Endothelial cell of umbilical vein (primary cell): ENCODE measurements around the gene RECQL. TPM values are rescaled to one million over a fixed set of nuclear protein-coding genes. Genes with fewer than 3 reads are reported as not detected.

Experiments used
- BruUV-seq: library from RNA; stranded (reverse); fragments of 400-500 nt; replicated peaks from 2 replicates; lab custom pipeline; 2021; lab: Mats Ljungman, UMichigan
- CTCF ChIA-PET: fragments of 300-600, 350-600 bp; sonication (Branson Sonifier 250); formaldehyde crosslinking; loops from one replicate; lab custom pipeline; 2021; ENCODE audit warnings: antibody characterized with exemption, inconsistent platforms; lab: Charles Lee
- POLR2A ChIA-PET: fragments of 300-600, 350-600 bp; sonication (Branson Sonifier 250); formaldehyde crosslinking; loops from one replicate; lab custom pipeline; 2021; ENCODE audit warnings: antibody characterized with exemption, inconsistent platforms; lab: Charles Lee
- DNase-seq: peaks from one replicate; pipeline ENCODE4 v3.0.0-alpha.2; 2011; ENCODE audit warnings: low read depth, low spot score
- FAIRE-seq: peaks from 2 replicates; lab custom pipeline; 2011; peaks lifted over from hg19 to GRCh38; lab: Jason Lieb, UNC
- H2AFZ ChIP-seq: 2 replicates; pipeline ENCODE4 v1.6.0; 2012; ENCODE audit warnings: low read depth, low read length, control low read depth, inconsistent platforms
- H3K27ac ChIP-seq: 2 replicates; pipeline ENCODE4 v1.5.1; 2011; ENCODE audit warnings: low read depth, mild to moderate bottlenecking, control low read depth, low read length, moderate library complexity; ENCODE audit not compliant: insufficient read depth
- H3K27me3 ChIP-seq, 2 experiments: 2 replicates each; pipeline versions ENCODE4 v1.6.0 to v1.6.1; 2011; ENCODE audit warnings: low read length in 2 of 2, mixed read lengths in 1 of 2; ENCODE audit not compliant: control insufficient read depth in 2 of 2, insufficient read depth in 2 of 2
- H3K36me3 ChIP-seq, 2 experiments: 2 replicates in 1 of 2; 3 replicates in 1 of 2; pipeline ENCODE4 v1.5.1; 2011; ENCODE audit warnings: low read length in 2 of 2, mild to moderate bottlenecking in 1 of 2, moderate library complexity in 1 of 2; ENCODE audit not compliant: control insufficient read depth in 2 of 2, insufficient read depth in 2 of 2; ENCODE audit errors: extremely low read depth in 1 of 2
- H3K4me1 ChIP-seq: 3 replicates; pipeline ENCODE4 v1.5.1; 2011; ENCODE audit warnings: mild to moderate bottlenecking, low read length; ENCODE audit not compliant: control insufficient read depth, insufficient read depth; ENCODE audit errors: extremely low read depth
- H3K4me2 ChIP-seq: 2 replicates; pipeline ENCODE4 v1.6.1; 2011; ENCODE audit warnings: low read length, control low read depth, mixed read lengths; ENCODE audit not compliant: insufficient read depth
- H3K4me3 ChIP-seq, 3 experiments: fragments of 200-600 bp in 1 of 3; sonication (generic), shearing (Covaris generic) in 1 of 3; replicated peaks in 1 of 3; 2 replicates each; pipeline ENCODE4 v1.5.1; 2011 to 2016; ENCODE audit warnings: control low read depth in 3 of 3, low read length in 3 of 3, mild to moderate bottlenecking in 2 of 3, inconsistent platforms in 1 of 3, low read depth in 1 of 3, moderate library complexity in 1 of 3; ENCODE audit not compliant: insufficient read depth in 1 of 3
- H3K79me2 ChIP-seq: 2 replicates; pipeline ENCODE4 v1.6.0; 2012; ENCODE audit warnings: low read length, inconsistent platforms; ENCODE audit not compliant: control insufficient read depth, insufficient read depth
- H3K9ac ChIP-seq: replicated peaks from 2 replicates; pipeline ENCODE3; 2011; ENCODE audit warnings: low read length, control low read depth; ENCODE audit not compliant: insufficient read depth; ENCODE audit errors: extremely low read depth
- H3K9me1 ChIP-seq: replicated peaks from 3 replicates; pipeline ENCODE4 v1.6.0; 2011; ENCODE audit warnings: mild to moderate bottlenecking, low read length; ENCODE audit not compliant: control insufficient read depth, insufficient read depth; ENCODE audit errors: extremely low read depth
- H3K9me3 ChIP-seq: replicated peaks from 2 replicates; pipeline ENCODE4 v1.5.1; 2012; ENCODE audit warnings: low read length, inconsistent platforms; ENCODE audit not compliant: control insufficient read depth, insufficient read depth
- H4K20me1 ChIP-seq: replicated peaks from 2 replicates; pipeline ENCODE3; 2011; ENCODE audit warnings: mild to moderate bottlenecking, low read length; ENCODE audit not compliant: control insufficient read depth, insufficient read depth; ENCODE audit errors: extremely low read depth
- CTCF ChIP-seq, 2 donors: IDR thresholded peaks; 1 replicate in 1 of 2; 2 replicates in 1 of 2; pipeline ENCODE4 v1.5.1; 2011; ENCODE audit warnings: low read length in 2 of 2, mild to moderate bottlenecking in 2 of 2, moderate library complexity in 2 of 2, control low read depth in 1 of 2, inconsistent platforms in 1 of 2, low read depth in 1 of 2; ENCODE audit not compliant: insufficient read depth in 1 of 2; ENCODE audit errors: extremely low read depth in 1 of 2
- EZH2 ChIP-seq: IDR thresholded peaks from 2 replicates; pipeline ENCODE4 v1.6.1; 2012; ENCODE audit warnings: borderline replicate concordance, low read depth, mild to moderate bottlenecking, moderate library complexity, low read length, inconsistent platforms; ENCODE audit not compliant: severe bottlenecking
- FOS ChIP-seq: IDR thresholded peaks from 2 replicates; pipeline ENCODE4 v1.6.1; 2011; ENCODE audit warnings: mild to moderate bottlenecking, low read length, moderate library complexity, borderline replicate concordance; ENCODE audit not compliant: insufficient read depth
- GATA2 ChIP-seq: IDR thresholded peaks from 2 replicates; pipeline ENCODE4 v1.7.0; 2011; ENCODE audit warnings: low read depth, mild to moderate bottlenecking, moderate library complexity, mixed read lengths, low read length; ENCODE audit not compliant: insufficient read length, insufficient read depth
- JUN ChIP-seq: IDR thresholded peaks from 2 replicates; pipeline ENCODE4 v1.6.1; 2011; ENCODE audit warnings: borderline replicate concordance, low read depth; ENCODE audit not compliant: insufficient read length, insufficient read depth
- MAX ChIP-seq: IDR thresholded peaks from 2 replicates; pipeline ENCODE4 v1.6.1; 2011; ENCODE audit not compliant: insufficient read depth, insufficient read length
- MYC ChIP-seq: IDR thresholded peaks from one replicate; pipeline ENCODE4 v1.6.1; 2011; ENCODE audit warnings: mild to moderate bottlenecking, low read depth, low read length
- POLR2A ChIP-seq: IDR thresholded peaks from 2 replicates; pipeline ENCODE4 v1.6.1; 2012; ENCODE audit warnings: low read depth, mild to moderate bottlenecking, control low read depth, low read length
- POLR2AphosphoS5 ChIP-seq: IDR thresholded peaks from 2 replicates; pipeline ENCODE4 v1.6.1; 2012; ENCODE audit warnings: low read depth, mild to moderate bottlenecking, control low read depth, low read length, moderate library complexity; ENCODE audit not compliant: insufficient read depth
- dilution Hi-C: fragments of 300-500 bp; cut with MboI; formaldehyde crosslinking; loops from one replicate; pipeline ENCODE4 v1.15.0; 2019; ENCODE audit warnings: low sequenced_read_pairs; ENCODE audit not compliant: extremely low pct_ligation_motif_present
- intact Hi-C: fragments of 100-400 bp; cut with micrococcal nuclease; formaldehyde crosslinking; loops from one replicate; pipeline ENCODE4 v1.10.0; 2022
- polyA plus RNA-seq, 4 experiments: library from polyadenylated mRNA; depleted of rRNA in 3 of 4; stranded (reverse) in 3 of 4; unstranded in 1 of 4; fragments of >200 nt; gene quantifications; 2 replicates each; pipeline versions ENCODE4 v1.2.1 to v1.2.3, GENCODE V29; 2011 to 2012; ENCODE audit warnings: missing spikeins in 1 of 4
- total RNA-seq: library from RNA; stranded (reverse); gene quantifications from 2 replicates; pipeline ENCODE4 v1.2.3, GENCODE V29; 2021

The RECQL gene
- total and polyA plus RNA-seq, 2 donors (not counting 3 experiments of a cell fraction or from before 2014, with no cell fraction given), result 9.3 to 50.3 TPM

DNA sequence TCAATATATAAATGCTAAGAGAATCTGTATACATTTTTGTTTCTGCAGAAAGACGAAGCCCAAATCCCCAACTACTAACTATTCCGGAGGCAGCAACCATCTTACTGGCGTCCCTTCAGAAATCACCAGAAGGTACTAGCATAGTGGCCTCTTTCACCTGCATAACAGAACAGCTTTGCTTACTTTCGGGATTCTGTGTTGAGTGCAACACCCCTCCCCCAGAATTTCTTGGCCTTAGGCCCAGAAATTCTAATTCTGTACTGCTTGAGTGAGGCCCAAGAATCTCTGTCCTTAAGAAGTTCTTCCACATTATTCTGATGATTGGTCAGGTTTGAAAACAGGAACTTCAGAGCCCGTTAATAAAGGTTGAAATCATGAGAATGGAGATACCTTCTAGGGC, 27.5 kb upstream of the RECQL start:
- BruUV-seq, result no TSS peak
- no peaks in the 10 kb centered on the region for H3K36me3 ChIP-seq
- H3K9ac ChIP-seq, result no peak overlapping the region
- no peak overlapping the region for H3K4me2 ChIP-seq
- H3K27ac ChIP-seq, result no peak overlapping the region
- H3K9me3 ChIP-seq, result no peaks in the 10 kb centered on the region
- H3K4me1 ChIP-seq, result peaks cover 12% of the 10 kb centered on the region
- H3K79me2 ChIP-seq, result no peaks in the 10 kb centered on the region
- intact Hi-C loops, result no loop called here
- ChIA-PET POLR2A (no interaction called here), CTCF (no interaction called here)
- dilution Hi-C loops, result no loop called here
- no peaks in the 10 kb centered on the region for H3K9me1 ChIP-seq
- no peak overlapping the region for H2AFZ ChIP-seq
- H3K27me3 ChIP-seq, result peaks cover 12 to 39% of the 10 kb centered on the region in 2 experiments
- FAIRE-seq (no peak), DNase-seq (no peak)
- no peaks in the 10 kb centered on the region for H4K20me1 ChIP-seq
- H3K4me3 ChIP-seq, result no peak overlapping the region
- TF ChIP-seq POLR2AphosphoS5, result no peak
- TF ChIP-seq CTCF (IDR thresholded peaks at IDR 0.05; ENCODE audit: extremely low read depth in 1 of 2, insufficient read depth in 1 of 2, low read depth in 1 of 2, low read length in 2 of 2), result no peak
- no peak for TF ChIP-seq MAX
- no peak for TF ChIP-seq MYC
- TF ChIP-seq FOS, result no peak
- no peak for TF ChIP-seq GATA2
- no peak for TF ChIP-seq POLR2A
- TF ChIP-seq JUN, result no peak
- TF ChIP-seq EZH2, result no peak
